Heart right ventricle (tissue), 16 donors: ENCODE data around the gene EEFSEC. TPM values are rescaled to one million over a fixed set of nuclear protein-coding genes. Genes with fewer than 3 reads are reported as not detected.

ENCODE experiments used
- ATAC-seq, 8 donors: fragments of 200-7000 bp; cut with Tn5 transposase; one replicate each; pipeline ENCODE4 v1.9.1; 2020; ENCODE audit warnings: mild to moderate bottlenecking in 8 of 8, moderate library complexity in 8 of 8, moderate number of reproducible peaks in 1 of 8
- DNase-seq, 2 donors: peaks; one replicate each; pipeline ENCODE4 v3.0.0-alpha.2; 2020
- H3K27ac ChIP-seq, 10 donors: fragments of 200-600 bp; sonication (generic) in 2 of 10; one replicate each; pipeline versions ENCODE4 v1.5.0 to v1.8.0; 2020 to 2022; ENCODE audit warnings: mild to moderate bottlenecking in 3 of 10
- H3K27me3 ChIP-seq, 7 donors: fragments of 200-600 bp; one replicate each; pipeline ENCODE4 v1.8.0; 2021 to 2022; ENCODE audit warnings: mild to moderate bottlenecking in 2 of 7
- H3K36me3 ChIP-seq, 9 donors: fragments of 200-600 bp; sonication (generic) in 1 of 9; one replicate each; pipeline versions ENCODE4 v1.5.0 to v1.8.0; 2020 to 2022; ENCODE audit warnings: mild to moderate bottlenecking in 2 of 9
- H3K4me1 ChIP-seq, 9 donors: fragments of 200-600 bp; sonication (generic) in 1 of 9; one replicate each; pipeline versions ENCODE4 v1.5.0 to v1.8.0; 2020 to 2022; ENCODE audit warnings: mild to moderate bottlenecking in 4 of 9
- H3K4me3 ChIP-seq, 10 donors: fragments of 200-600 bp; sonication (generic) in 2 of 10; one replicate each; pipeline versions ENCODE4 v1.5.0 to v1.8.0; 2020 to 2022; ENCODE audit warnings: mild to moderate bottlenecking in 7 of 10, moderate library complexity in 2 of 10
- H3K9me3 ChIP-seq, 11 donors: fragments of 200-600 bp in 10 of 11; sonication (generic) in 2 of 11; one replicate each; pipeline versions ENCODE4 v1.5.0 to v1.8.0; 2013 to 2022; ENCODE audit warnings: mild to moderate bottlenecking in 2 of 11, control low read depth in 1 of 11, moderate library complexity in 1 of 11
- WGBS, 2 donors: extraction: QIAGEN DNeasy Blood & Tissue Kit; methylation state at CpG; one replicate each; pipeline ENCODE4 v1.1.7; 2013; ENCODE audit warnings: inconsistent platforms in 1 of 2; 5-methylcytosine and 5-hydroxymethylcytosine counted together
- intact Hi-C, 10 donors: fragments of 100-400 bp; cut with DNase I; formaldehyde crosslinking; loops; one replicate each; pipeline versions ENCODE4 v1.11.1 to v1.14.2; 2022
- polyA plus RNA-seq, 2 donors: library from polyadenylated mRNA; stranded (reverse); fragments of 200-250 nt; gene quantifications; one replicate each; pipeline ENCODE4 v1.2.3, GENCODE V29; 2013
- total RNA-seq, 10 donors: library from RNA; stranded (reverse); fragmentation: NEBNext Ultra II Directional in 3 of 10; extraction: Animal tissue kit (Norgen Biotek cat#: 25700) in 3 of 10; gene quantifications; one replicate each; pipeline versions ENCODE4 v1.2.1 to v1.2.4, GENCODE V29; 2021 to 2023
- TF ChIP-seq, protein P1 (sequence below), 9 donors: fragments of 200-600 bp; sonication (generic) in 2 of 9; IDR thresholded peaks; one replicate each; pipeline versions ENCODE4 v1.5.0 to v1.8.0; 2021 to 2022; ENCODE audit warnings: antibody characterized with exemption in 9 of 9, mild to moderate bottlenecking in 5 of 9, moderate library complexity in 1 of 9
- donor health status: Arrhythmogenic right ventricular cardiomyopathy.
- donor health status: ischemic (EF 13 %, LVEDD 7.1; RV severe dilation, severe dysfunction).
- donor health status: healthy with polysubstance abuse.
- donor health status: DM: no; HTN: yes; CAD: no.
- donor health status: DM: no; HTN: no; CAD: no.
- donor health status: ischemic (EF 25% LVEDD 6.9; RV normal size, moderate dysfunction).
- donor health status: ischemic (EF 25% LVEDD 5.7; RV mildly dilated, moderate dysfunction).
- donor health status: healthy.
- donor health status: DM: yes; HTN: yes; CAD: no.
- donor health status: Ischemic cardiomyopathy.
- donor health status: ischemic (EF 35%, LVEDD 5.7; RV mildly dilated, moderate dysfunction).
- donor health status: nonischemic (EF 11% LVEDD 7.7; RV severe dilation, severe dysfunction).
- donor health status: DM: yes; HTN: yes; CAD: no.
- donor health status: PGD.
- donor health status: ischemic (EF 29% LVEDD 5.4; RV normal size, mild dysfunction).
- donor health status: nonischemic (EF 23%, LVEDD 6.1; RV moderate dilation, normal function).

Gene EEFSEC
- total and polyA plus RNA-seq, 12 donors: 16.5 to 29.5 (median 25.0) TPM

GRCh38 chr3:128395500-128396162 is 242.3 kb downstream of the EEFSEC start:
- DNase-seq (peak; percentile 77 to 80), ATAC-seq (peak; percentile 64 to 86 (median 77))
- 43 to 58% methylated on average over 9 of the region's 9 CpGs for WGBS, 2 donors
- Histone ChIP-seq H3K4me3 (no peak overlapping the region), H3K4me1 (peaks cover 14 to 35% (median 20%) of the 10 kb centered on the region in 9 donors), H3K27me3 (no peaks in the 10 kb centered on the region), H3K36me3 (no peaks in the 10 kb centered on the region), H3K9me3 (no peaks in the 10 kb centered on the region), H3K27ac (peak overlapping the region in 8 of 10 donors; percentile 10 to 65 (median 35))
- intact Hi-C loops: no loop called here
- TF ChIP-seq, protein P1, sequence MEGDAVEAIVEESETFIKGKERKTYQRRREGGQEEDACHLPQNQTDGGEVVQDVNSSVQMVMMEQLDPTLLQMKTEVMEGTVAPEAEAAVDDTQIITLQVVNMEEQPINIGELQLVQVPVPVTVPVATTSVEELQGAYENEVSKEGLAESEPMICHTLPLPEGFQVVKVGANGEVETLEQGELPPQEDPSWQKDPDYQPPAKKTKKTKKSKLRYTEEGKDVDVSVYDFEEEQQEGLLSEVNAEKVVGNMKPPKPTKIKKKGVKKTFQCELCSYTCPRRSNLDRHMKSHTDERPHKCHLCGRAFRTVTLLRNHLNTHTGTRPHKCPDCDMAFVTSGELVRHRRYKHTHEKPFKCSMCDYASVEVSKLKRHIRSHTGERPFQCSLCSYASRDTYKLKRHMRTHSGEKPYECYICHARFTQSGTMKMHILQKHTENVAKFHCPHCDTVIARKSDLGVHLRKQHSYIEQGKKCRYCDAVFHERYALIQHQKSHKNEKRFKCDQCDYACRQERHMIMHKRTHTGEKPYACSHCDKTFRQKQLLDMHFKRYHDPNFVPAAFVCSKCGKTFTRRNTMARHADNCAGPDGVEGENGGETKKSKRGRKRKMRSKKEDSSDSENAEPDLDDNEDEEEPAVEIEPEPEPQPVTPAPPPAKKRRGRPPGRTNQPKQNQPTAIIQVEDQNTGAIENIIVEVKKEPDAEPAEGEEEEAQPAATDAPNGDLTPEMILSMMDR (IDR thresholded peaks at IDR 0.05): no peak

GRCh38 chr3:128397484-128397883 is 244.2 kb downstream of the EEFSEC start:
- H3K9me3 ChIP-seq: no peaks in the 10 kb centered on the region
- H3K27me3 ChIP-seq: no peaks in the 10 kb centered on the region
- H3K4me1 ChIP-seq: peaks cover 14 to 37% (median 20%) of the 10 kb centered on the region in 9 donors
- H3K4me3 ChIP-seq: no peak overlapping the region
- no peak for DNase-seq
- no peaks in the 10 kb centered on the region for H3K36me3 ChIP-seq
- TF ChIP-seq, protein P1 (IDR thresholded peaks at IDR 0.05): no peak
- no peak overlapping the region for H3K27ac ChIP-seq
- 93 to 98% methylated on average over 5 of the region's 5 CpGs for WGBS, 2 donors
- no peak for ATAC-seq
- intact Hi-C loops: no loop called here

- H3K9me3 ChIP-seq: no peaks in the 10 kb centered on the region
- H3K36me3 ChIP-seq: no peaks in the 10 kb centered on the region
- TF ChIP-seq, protein P1 (IDR thresholded peaks at IDR 0.05): no peak
- ATAC-seq: no peak
- WGBS, 2 donors: 89 to 92% methylated on average over 8 of the region's 8 CpGs
- intact Hi-C loops: no loop called here
- H3K27ac ChIP-seq: no peak overlapping the region
- peaks cover 14 to 38% (median 20%) of the 10 kb centered on the region in 9 donors for H3K4me1 ChIP-seq
- H3K27me3 ChIP-seq: no peaks in the 10 kb centered on the region
- H3K4me3 ChIP-seq: no peak overlapping the region
- DNase-seq: no peak
These were observed 245.3 kb downstream of the EEFSEC start for GRCh38 chr3:128398586-128398985.

DNA sequence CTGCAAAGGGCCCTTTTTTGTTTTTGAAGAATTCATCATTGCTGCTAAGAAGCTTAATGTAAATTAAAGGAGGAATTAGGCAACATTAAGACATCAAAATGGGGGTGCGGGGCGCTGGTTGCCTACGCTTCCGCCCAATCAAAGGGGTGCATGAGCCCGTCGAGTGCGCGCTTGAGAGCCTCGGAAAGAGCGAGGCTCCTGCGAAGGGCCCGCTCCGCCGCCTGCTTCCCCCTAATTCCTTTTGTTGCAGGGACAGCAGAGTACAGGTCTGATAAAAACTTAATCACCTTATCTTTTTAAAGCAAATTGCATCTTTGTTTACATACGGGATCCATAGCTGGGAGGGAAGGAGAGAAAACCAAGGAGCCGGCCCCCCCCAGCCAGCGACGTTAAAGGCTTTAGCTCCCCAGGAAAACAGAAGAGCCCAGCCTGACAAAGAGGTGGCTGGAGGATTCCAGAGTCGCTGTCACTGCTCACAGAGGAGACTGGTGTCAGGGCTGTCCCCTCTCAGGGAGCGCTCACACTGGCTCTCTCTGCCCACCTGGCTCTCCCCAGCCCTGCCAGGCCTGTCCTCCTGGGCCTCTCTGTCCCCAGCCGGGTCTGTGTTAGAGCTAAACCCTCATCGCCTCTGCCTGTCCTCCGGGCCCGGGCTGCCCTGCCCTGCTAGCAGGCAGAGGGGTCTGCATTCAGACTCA is 246.1 kb downstream of the EEFSEC start:
- DNase-seq (no peak), ATAC-seq (no peak)
- no peaks in the 10 kb centered on the region for H3K9me3 ChIP-seq
- no peaks in the 10 kb centered on the region for H3K36me3 ChIP-seq
- H3K4me1 ChIP-seq: peaks cover 10 to 34% (median 19%) of the 10 kb centered on the region in 9 donors
- intact Hi-C loops: no loop called here
- H3K27me3 ChIP-seq: no peaks in the 10 kb centered on the region
- H3K4me3 ChIP-seq: no peak overlapping the region
- no peak overlapping the region for H3K27ac ChIP-seq
- WGBS, 2 donors: 94 to 95% methylated on average over 24 of the region's 24 CpGs
- TF ChIP-seq, protein P1 (IDR thresholded peaks at IDR 0.05): no peak
